Aorta (tissue), 5 donors: ENCODE measurements around the gene CNPPD1. TPM values are rescaled to one million over a fixed set of nuclear protein-coding genes. Genes with fewer than 3 reads are reported as not detected.

ENCODE experiments used
- ATAC-seq: fragments of 200-7000 bp; cut with Tn5 transposase; one replicate; pipeline ENCODE4 v1.9.1; 2022; ENCODE audit warnings: moderate library complexity; ENCODE audit not compliant: low FRiP score
- DNase-seq, 2 donors: peaks; one replicate each; pipeline ENCODE4 v3.0.0-alpha.2; 2020
- H3K27ac ChIP-seq, 2 donors: one replicate each; pipeline ENCODE4 v1.5.1; 2013; ENCODE audit warnings: low read length in 2 of 2, mild to moderate bottlenecking in 2 of 2, moderate library complexity in 2 of 2, control low read depth in 1 of 2, inconsistent platforms in 1 of 2, low read depth in 1 of 2
- H3K27me3 ChIP-seq, 2 donors: one replicate each; pipeline ENCODE4 v1.6.1; 2013; ENCODE audit warnings: control low read depth in 1 of 2, low read length in 1 of 2, mild to moderate bottlenecking in 1 of 2, moderate library complexity in 1 of 2; ENCODE audit not compliant: insufficient read depth in 2 of 2, control insufficient read depth in 1 of 2
- H3K36me3 ChIP-seq, 2 donors: one replicate each; pipeline ENCODE4 v1.6.1; 2013; ENCODE audit warnings: control low read depth in 1 of 2, low read length in 1 of 2, mild to moderate bottlenecking in 1 of 2; ENCODE audit not compliant: insufficient read depth in 2 of 2, control insufficient read depth in 1 of 2
- H3K4me1 ChIP-seq, 2 donors: one replicate each; pipeline ENCODE4 v1.6.1; 2013; ENCODE audit warnings: low read length in 2 of 2, control low read depth in 1 of 2, mild to moderate bottlenecking in 1 of 2, moderate library complexity in 1 of 2; ENCODE audit not compliant: insufficient read depth in 2 of 2, control insufficient read depth in 1 of 2
- H3K4me3 ChIP-seq, 2 donors: one replicate each; pipeline ENCODE4 v1.5.1; 2013; ENCODE audit warnings: low read length in 2 of 2, control low read depth in 1 of 2, mild to moderate bottlenecking in 1 of 2
- H3K9me3 ChIP-seq: one replicate; pipeline ENCODE4 v1.6.1; 2013; ENCODE audit warnings: mild to moderate bottlenecking, low read length; ENCODE audit not compliant: control insufficient read depth
- WGBS, 2 donors: extraction: QIAGEN DNeasy Blood & Tissue Kit; methylation state at CpG; one replicate each; pipeline ENCODE4 v1.1.7; 2013; 5-methylcytosine and 5-hydroxymethylcytosine counted together
- intact Hi-C, 2 donors: fragments of 100-400 bp; cut with DNase I; formaldehyde crosslinking; loops; one replicate each; pipeline versions ENCODE4 v1.14.2 to v1.15.0; 2022
- long read RNA-seq, 2 donors: library from polyadenylated mRNA; unstranded; transcript quantifications; one replicate each; pipeline ENCODE4 v2.0.0, GENCODE V29; 2020 to 2021
- polyA plus RNA-seq, 2 donors: library from polyadenylated mRNA; stranded (reverse); fragments of 200-250 nt; gene quantifications; one replicate each; pipeline ENCODE4 v1.2.3, GENCODE V29; 2013
- total RNA-seq, 2 donors: library from RNA; stranded (reverse); fragmentation: NEBNext Ultra II Directional; extraction: Animal tissue kit (Norgen Biotek cat#: 25700); gene quantifications; one replicate each; pipeline ENCODE4 v1.2.1, GENCODE V29; 2021
- donor health status: healthy with polysubstance abuse.
- donor health status: Bipolar disorder and iron deficiency.
- donor health status: DM: no; HTN: no; CAD: no.
- donor health status: DM: no; HTN: no; CAD: no.
- donor health status: DM: yes; HTN: yes; CAD: no.

Gene CNPPD1
- 10 to 100 TPM; 36.9 to 50.0 TPM for total RNA-seq
- 10 to 100 TPM; 23.9 to 52.3 TPM for polyA plus RNA-seq
- long read RNA-seq, donor 1, transcript CNPPD1-201 (8 exons, 2,060 nt) = major isoform, 178 of 238 reads
- long read RNA-seq, donor 1, transcript CNPPD1-203 (7 exons, 919 nt) = minor isoform, 9 of 238 reads
- long read RNA-seq, donor 1, partial matches to known transcripts = 19 of 238 reads
- long read RNA-seq, donor 1, other reads (novel, unspliced or antisense) = 27 of 238 reads
- long read RNA-seq, donor 2, transcript CNPPD1-201 (8 exons, 2,060 nt) = major isoform, 52 of 71 reads
- long read RNA-seq, donor 2, partial matches to known transcripts = 8 of 71 reads
- long read RNA-seq, donor 2, other reads (novel, unspliced or antisense) = 9 of 71 reads

- Histone ChIP-seq H3K4me3 (peak within 1 kb of the TSS; percentile 88 to 91), H3K4me1 (peaks cover 0 to 3% of the 10 kb centered on the region in 2 donors), H3K27me3 (no peaks in the 10 kb centered on the region), H3K9me3 (no peaks in the 10 kb centered on the region), H3K36me3 (peaks cover 0 to 8% of the 10 kb centered on the region in 2 donors), H3K27ac (peak within 1 kb of the TSS; percentile 75 to 88)
- ATAC-seq (peak; percentile 93), DNase-seq (peak; percentile 94 to 95)
- intact Hi-C loops = loop anchor here (2.0 to 10.0 kb wide), 4 partner anchors 42 to 210 kb away; partner anchors contain the start of genes DNPEP (in 2 of the 2), ABCB6 (in 1 of the 2), ANKZF1 (in 1 of the 2) and ATG9A (in 1 of the 2)
- WGBS, 2 donors = 0 to 1% methylated on average over 47 to 69 of the region's 69 CpGs
These were observed at the start of gene CNPPD1 for GRCh38 chr2:219176818-219177551. TSS of gene CNPPD1 (minus strand) at chr2:219176925. CDS start at chr2:219176828, 97 bp downstream.

GRCh38 chr2:219225350-219225749, 48.6 kb upstream of the CNPPD1 start:
- Histone ChIP-seq H3K4me1 (peaks cover 0 to 4% of the 10 kb centered on the region in 2 donors), H3K4me3 (no peak overlapping the region), H3K9me3 (no peaks in the 10 kb centered on the region), H3K27me3 (no peaks in the 10 kb centered on the region), H3K36me3 (peaks cover 0 to 10% of the 10 kb centered on the region in 2 donors), H3K27ac (no peak overlapping the region)
- WGBS, 2 donors = 87 to 94% methylated on average over 3 of the region's 3 CpGs
- DNase-seq = no peak
- intact Hi-C loops = loop anchor here in 1 of 2 donors (5.0 kb wide), 1 partner anchor 48 kb away; the partner anchor contains the start of genes CNPPD1 and RETREG2
- no peak for ATAC-seq

- Histone ChIP-seq H3K27ac (no peak overlapping the region), H3K36me3 (peaks cover 0 to 10% of the 10 kb centered on the region in 2 donors), H3K4me3 (no peak overlapping the region), H3K9me3 (no peaks in the 10 kb centered on the region), H3K4me1 (peaks cover 0 to 4% of the 10 kb centered on the region in 2 donors), H3K27me3 (no peaks in the 10 kb centered on the region)
- DNase-seq = no peak
- intact Hi-C loops = no loop called here
- 93% methylated on average over 31 of the region's 31 CpGs for WGBS, 2 donors
- no peak for ATAC-seq
These were observed 47.3 kb upstream of the CNPPD1 start for GRCh38 chr2:219223831-219224610.

- Histone ChIP-seq H3K36me3 (peaks cover 0 to 10% of the 10 kb centered on the region in 2 donors), H3K4me3 (no peak overlapping the region), H3K27ac (no peak overlapping the region), H3K9me3 (no peaks in the 10 kb centered on the region), H3K27me3 (no peaks in the 10 kb centered on the region), H3K4me1 (no peaks in the 10 kb centered on the region)
- 93 to 94% methylated on average over 16 of the region's 16 CpGs for WGBS, 2 donors
- DNase-seq = no peak
- intact Hi-C loops = no loop called here
- ATAC-seq = no peak
These were observed 45.3 kb upstream of the CNPPD1 start for GRCh38 chr2:219221957-219222518.

- Histone ChIP-seq H3K4me3 (no peak overlapping the region), H3K27me3 (no peaks in the 10 kb centered on the region), H3K9me3 (no peaks in the 10 kb centered on the region), H3K36me3 (peaks cover 0 to 10% of the 10 kb centered on the region in 2 donors), H3K27ac (no peak overlapping the region), H3K4me1 (no peaks in the 10 kb centered on the region)
- ATAC-seq (no peak), DNase-seq (no peak)
- intact Hi-C loops = no loop called here
- WGBS, 2 donors = 87 to 90% methylated on average over 19 of the region's 19 CpGs
These were observed 44.1 kb upstream of the CNPPD1 start for GRCh38 chr2:219220652-219221402.

- intact Hi-C loops = loop anchor here in 1 of 2 donors (2.0 kb wide), 3 partner anchors 33 to 59 kb away; partner anchors contain the start of genes CNPPD1, NHEJ1, TUBA4A and TUBA4B
- ATAC-seq = no peak
These were observed 43.2 kb upstream of the CNPPD1 start for GRCh38 chr2:219219784-219220532.

More at GRCh38 chr2:219219784-219220532, 43.2 kb upstream of the CNPPD1 start:
- H3K9me3 ChIP-seq = no peaks in the 10 kb centered on the region
- no peak for DNase-seq
- peaks cover 0 to 10% of the 10 kb centered on the region in 2 donors for H3K36me3 ChIP-seq
- no peak overlapping the region for H3K4me3 ChIP-seq
- 85 to 86% methylated on average over 18 of the region's 18 CpGs for WGBS, 2 donors
- no peaks in the 10 kb centered on the region for H3K27me3 ChIP-seq
- H3K4me1 ChIP-seq = no peaks in the 10 kb centered on the region
- H3K27ac ChIP-seq = peak overlapping the region in 1 of 2 donors; percentile 73
